Activated CD8-positive, alpha-beta T cell treated with anti-CD3 and anti-CD28 coated beads, Interleukin-2, amount 10 ng/mL, durations not matched to agents 7 days and 5 days (primary cell): ENCODE results near the gene SLC20A1. TPM values are rescaled to one million over a fixed set of nuclear protein-coding genes. Genes with fewer than 3 reads are reported as not detected.

ENCODE experiments used
- ATAC-seq: fragments of 150-1000 bp; cut with Tn5 transposase; one replicate; pipeline ENCODE4 v1.10.0; 2021; ENCODE audit warnings: moderate library complexity
- CTCF ChIA-PET: fragments of 350-600 bp; sonication (Branson Sonifier 250); formaldehyde crosslinking; loops from one replicate; lab custom pipeline; 2021; ENCODE audit warnings: antibody characterized with exemption; lab: Charles Lee
- POLR2A ChIA-PET: fragments of 350-600 bp; sonication (Branson Sonifier 250); formaldehyde crosslinking; loops from one replicate; lab custom pipeline; 2021; ENCODE audit warnings: antibody characterized with exemption; lab: Charles Lee
- DNase-seq: peaks from one replicate; pipeline ENCODE4 v3.0.0-alpha.2; 2020
- H3K27ac Mint-ChIP-seq: one replicate; pipeline ENCODE4 v1.8.0; 2021; ENCODE audit warnings: mild to moderate bottlenecking, mixed read lengths
- H3K27me3 Mint-ChIP-seq: one replicate; pipeline ENCODE4 v1.8.0; 2021; ENCODE audit warnings: low read depth, mixed read lengths
- H3K36me3 Mint-ChIP-seq: one replicate; pipeline ENCODE4 v1.8.0; 2021; ENCODE audit warnings: low read depth, mixed read lengths
- H3K4me1 Mint-ChIP-seq: one replicate; pipeline ENCODE4 v1.8.0; 2021; ENCODE audit warnings: low read depth, mixed read lengths
- H3K4me3 Mint-ChIP-seq: one replicate; pipeline ENCODE4 v1.8.0; 2021; ENCODE audit warnings: mild to moderate bottlenecking, mixed read lengths
- H3K9me3 Mint-ChIP-seq: one replicate; pipeline ENCODE4 v1.8.0; 2022; ENCODE audit warnings: mixed read lengths; ENCODE audit not compliant: insufficient read depth
- total RNA-seq, 2 experiments: library from RNA; stranded (reverse); gene quantifications; one replicate each; pipeline ENCODE4 v1.2.3, GENCODE V29; 2021

SLC20A1 gene
- 100 to 1,000 TPM; 115 to 120 TPM for total RNA-seq

- Mint-ChIP-seq H3K27ac (peak within 1 kb of the TSS; percentile 90), H3K4me3 (peak within 1 kb of the TSS; percentile 92), H3K4me1 (peaks cover 65% of the 10 kb centered on the region), H3K27me3 (peaks cover 3% of the 10 kb centered on the region), H3K36me3 (peaks cover 45% of the 10 kb centered on the region), H3K9me3 (no peaks in the 10 kb centered on the region)
- peak; percentile 94 for ATAC-seq
- CTCF ChIA-PET: interaction anchor here (0.9 to 6.3 kb wide), 14 partner anchors 9 to 384 kb away, joined by 3 to 133 read pairs (median 4); no protein-coding TSS in a partner anchor
- DNase-seq: peak; percentile 97
- POLR2A ChIA-PET: interaction anchor here (1.0 to 4.6 kb wide), 12 partner anchors 9 to 77 kb away, joined by 3 to 45 read pairs (median 5); no protein-coding TSS in a partner anchor
These were observed at the start of gene SLC20A1 for GRCh38 chr2:112645310-112646101. TSS of gene SLC20A1 (plus strand) at chr2:112645939. CDS start at chr2:112646829, 890 bp downstream.

DNA sequence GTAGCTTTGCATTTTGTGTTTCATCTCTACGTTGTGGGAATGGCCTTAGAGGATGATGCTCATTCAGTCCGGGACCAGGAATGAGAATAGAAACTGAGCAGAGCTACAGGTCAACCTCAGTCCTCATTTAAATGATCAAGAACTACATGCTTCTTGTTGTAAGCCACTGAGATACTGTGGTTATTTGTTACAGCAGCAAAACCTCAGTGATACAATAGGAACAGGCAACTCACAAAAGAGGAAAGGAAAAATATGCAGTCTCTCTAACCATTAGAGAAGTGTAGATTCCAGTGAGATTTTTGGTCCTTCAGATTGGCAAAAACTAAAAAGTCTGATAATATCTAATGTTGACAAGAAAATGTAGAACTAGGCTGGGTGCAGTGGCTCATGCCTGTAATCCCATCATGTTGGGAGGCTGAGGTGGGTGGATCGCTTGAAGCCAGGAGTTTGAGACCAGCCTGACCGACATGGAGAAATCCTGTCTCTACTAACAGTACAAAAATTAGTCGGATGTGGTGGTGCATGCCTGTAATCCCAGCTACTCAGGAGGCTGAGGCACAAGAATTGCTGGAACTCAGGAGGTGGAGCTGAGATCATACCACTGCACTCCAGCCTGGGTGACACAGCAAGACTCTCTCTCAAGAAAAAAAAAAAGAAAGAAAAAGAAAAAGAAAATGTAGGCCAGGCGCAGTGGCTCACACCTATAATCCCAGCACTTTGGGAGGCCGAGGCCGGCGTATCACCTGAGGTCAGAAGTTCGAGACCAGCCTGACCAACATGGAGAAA lies 48.0 kb upstream of the SLC20A1 start:
- H3K27ac Mint-ChIP-seq: no peak overlapping the region
- no peaks in the 10 kb centered on the region for H3K36me3 Mint-ChIP-seq
- ATAC-seq (no peak), DNase-seq (no peak)
- H3K9me3 Mint-ChIP-seq: no peaks in the 10 kb centered on the region
- no peaks in the 10 kb centered on the region for H3K27me3 Mint-ChIP-seq
- peaks cover 5% of the 10 kb centered on the region for H3K4me1 Mint-ChIP-seq
- CTCF ChIA-PET: interaction anchor here (0.8 to 3.3 kb wide), 3 partner anchors 93 to 344 kb away, joined by 3 to 18 read pairs (median 3); no protein-coding TSS in a partner anchor
- POLR2A ChIA-PET: no interaction called here
- H3K4me3 Mint-ChIP-seq: no peak overlapping the region

DNA sequence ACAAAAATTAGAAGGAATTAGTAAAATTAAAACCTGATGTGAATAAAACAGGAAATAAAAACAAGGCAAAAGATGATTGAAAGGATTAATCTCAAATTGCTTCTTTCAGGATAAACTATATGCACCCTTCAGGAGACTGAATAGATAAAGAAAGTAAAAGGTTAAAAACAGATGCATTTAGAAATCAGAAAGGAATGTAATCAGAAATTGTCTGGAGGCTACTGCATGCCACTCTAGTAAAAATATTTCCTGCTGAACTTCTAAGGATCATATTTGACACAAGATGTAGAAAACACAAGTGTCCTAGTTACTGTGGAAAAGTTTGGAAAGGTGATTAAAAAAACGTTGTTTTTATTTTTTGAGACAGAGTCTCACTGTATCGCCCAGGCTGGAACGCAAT lies 45.1 kb upstream of the SLC20A1 start:
- peaks cover 5% of the 10 kb centered on the region for H3K4me1 Mint-ChIP-seq
- H3K4me3 Mint-ChIP-seq: no peak overlapping the region
- no peaks in the 10 kb centered on the region for H3K9me3 Mint-ChIP-seq
- H3K27me3 Mint-ChIP-seq: no peaks in the 10 kb centered on the region
- DNase-seq (no peak), ATAC-seq (no peak)
- H3K27ac Mint-ChIP-seq: no peak overlapping the region
- ChIA-PET POLR2A (no interaction called here), CTCF (interaction anchor here (0.9 to 2.3 kb wide), 23 partner anchors 9 to 341 kb away, joined by 3 to 80 read pairs (median 5); partner anchors contain the start of gene SLC20A1)
- no peaks in the 10 kb centered on the region for H3K36me3 Mint-ChIP-seq

- no peak for DNase-seq
- Mint-ChIP-seq H3K4me1 (peaks cover 5% of the 10 kb centered on the region), H3K4me3 (no peak overlapping the region), H3K27me3 (no peaks in the 10 kb centered on the region), H3K27ac (no peak overlapping the region), H3K36me3 (no peaks in the 10 kb centered on the region), H3K9me3 (no peaks in the 10 kb centered on the region)
- ChIA-PET CTCF (interaction anchor here (0.7 to 2.3 kb wide), 4 partner anchors 89 to 126 kb away, joined by 3 to 80 read pairs (median 6); no protein-coding TSS in a partner anchor), POLR2A (interaction anchor here (0.6 kb wide), 1 partner anchor 23 kb away, joined by 3 read pairs; no protein-coding TSS in a partner anchor)
- ATAC-seq: no peak
These were observed 44.0 kb upstream of the SLC20A1 start for GRCh38 chr2:112601754-112602153.

GRCh38 chr2:112602917-112603316 lies 42.8 kb upstream of the SLC20A1 start:
- H3K36me3 Mint-ChIP-seq: no peaks in the 10 kb centered on the region
- CTCF ChIA-PET: interaction anchor here (1.0 to 3.2 kb wide), 4 partner anchors 81 to 124 kb away, joined by 3 to 15 read pairs (median 6); no protein-coding TSS in a partner anchor
- POLR2A ChIA-PET: interaction anchor here (0.8 kb wide), 1 partner anchor 122 kb away, joined by 4 read pairs; no protein-coding TSS in a partner anchor
- no peaks in the 10 kb centered on the region for H3K27me3 Mint-ChIP-seq
- H3K27ac Mint-ChIP-seq: no peak overlapping the region
- ATAC-seq (no peak), DNase-seq (no peak)
- peaks cover 5% of the 10 kb centered on the region for H3K4me1 Mint-ChIP-seq
- no peak overlapping the region for H3K4me3 Mint-ChIP-seq
- H3K9me3 Mint-ChIP-seq: no peaks in the 10 kb centered on the region

GRCh38 chr2:112603731-112604130 lies 42.0 kb upstream of the SLC20A1 start:
- Mint-ChIP-seq H3K9me3 (no peaks in the 10 kb centered on the region), H3K36me3 (no peaks in the 10 kb centered on the region), H3K4me3 (no peak overlapping the region), H3K4me1 (peaks cover 5% of the 10 kb centered on the region), H3K27me3 (no peaks in the 10 kb centered on the region), H3K27ac (no peak overlapping the region)
- ChIA-PET CTCF (interaction anchor here (1.0 to 3.2 kb wide), 5 partner anchors 17 to 123 kb away, joined by 3 to 15 read pairs (median 5); no protein-coding TSS in a partner anchor), POLR2A (interaction anchor here (0.8 kb wide), 2 partner anchors 104 to 121 kb away, joined by 3 to 4 read pairs; no protein-coding TSS in a partner anchor)
- DNase-seq: no peak
- ATAC-seq: no peak

DNA sequence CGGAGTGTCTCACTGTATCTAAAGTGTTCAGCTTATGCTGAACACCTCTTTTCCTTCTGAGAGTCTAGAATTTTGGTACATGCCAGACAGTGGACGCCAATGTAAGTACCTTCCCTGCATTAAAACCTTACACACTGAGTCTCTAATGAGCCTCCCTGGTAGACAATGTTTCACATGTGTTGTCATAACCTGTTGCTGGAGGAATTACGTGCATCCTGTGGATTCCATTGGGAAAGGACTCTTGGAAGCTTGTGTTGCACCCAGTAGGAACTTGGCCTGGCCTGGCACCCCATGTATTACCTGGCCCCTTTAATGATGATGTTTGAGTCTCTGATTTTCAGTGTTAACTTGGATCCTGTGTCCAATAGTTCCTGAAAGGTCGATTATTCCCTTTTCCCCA lies 40.8 kb upstream of the SLC20A1 start:
- Mint-ChIP-seq H3K27ac (no peak overlapping the region), H3K36me3 (no peaks in the 10 kb centered on the region), H3K4me1 (peaks cover 3% of the 10 kb centered on the region), H3K4me3 (no peak overlapping the region), H3K27me3 (peaks cover under 1% of the 10 kb centered on the region), H3K9me3 (no peaks in the 10 kb centered on the region)
- ChIA-PET POLR2A (no interaction called here), CTCF (interaction anchor here (0.6 to 3.2 kb wide), 5 partner anchors 16 to 142 kb away, joined by 3 to 15 read pairs (median 5); no protein-coding TSS in a partner anchor)
- DNase-seq: no peak
- ATAC-seq: no peak

DNA sequence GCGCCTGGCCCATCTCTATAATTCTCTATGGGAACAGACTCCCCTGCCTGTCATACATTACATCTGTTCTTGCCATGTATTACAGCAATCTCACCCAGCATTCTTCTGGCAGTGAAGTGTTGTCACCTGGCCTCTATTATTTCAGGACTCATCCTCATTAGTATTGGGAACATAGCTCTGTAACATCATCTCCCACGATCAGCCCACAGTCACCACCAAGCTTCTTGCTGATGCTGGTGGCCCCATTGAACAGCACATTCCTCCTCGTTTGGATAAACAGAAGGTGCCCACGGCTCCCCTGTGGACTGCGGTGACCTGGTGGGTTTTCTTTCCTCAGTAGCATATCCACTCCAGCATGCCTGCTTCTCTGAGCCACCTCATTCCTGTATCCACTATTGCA lies 39.8 kb upstream of the SLC20A1 start:
- Mint-ChIP-seq H3K4me1 (no peaks in the 10 kb centered on the region), H3K27ac (no peak overlapping the region), H3K9me3 (no peaks in the 10 kb centered on the region), H3K4me3 (no peak overlapping the region), H3K27me3 (peaks cover 10% of the 10 kb centered on the region), H3K36me3 (no peaks in the 10 kb centered on the region)
- no peak for ATAC-seq
- ChIA-PET POLR2A (no interaction called here), CTCF (interaction anchor here (3.2 kb wide), 1 partner anchor 121 kb away, joined by 15 read pairs; no protein-coding TSS in a partner anchor)
- no peak for DNase-seq

- ATAC-seq (no peak), DNase-seq (no peak)
- H3K4me3 Mint-ChIP-seq: no peak overlapping the region
- ChIA-PET POLR2A (no interaction called here), CTCF (interaction anchor here (1.0 kb wide), 1 partner anchor 120 kb away, joined by 3 read pairs; no protein-coding TSS in a partner anchor)
- no peaks in the 10 kb centered on the region for H3K9me3 Mint-ChIP-seq
- H3K4me1 Mint-ChIP-seq: no peaks in the 10 kb centered on the region
- no peak overlapping the region for H3K27ac Mint-ChIP-seq
- H3K27me3 Mint-ChIP-seq: peaks cover 16% of the 10 kb centered on the region
- no peaks in the 10 kb centered on the region for H3K36me3 Mint-ChIP-seq
These were observed 39.2 kb upstream of the SLC20A1 start for GRCh38 chr2:112606547-112606946.

GRCh38 chr2:112607680-112608438 lies 37.9 kb upstream of the SLC20A1 start:
- DNase-seq: no peak
- POLR2A ChIA-PET: no interaction called here
- Mint-ChIP-seq H3K27ac (no peak overlapping the region), H3K27me3 (peaks cover 25% of the 10 kb centered on the region), H3K9me3 (no peaks in the 10 kb centered on the region), H3K4me1 (no peaks in the 10 kb centered on the region), H3K36me3 (no peaks in the 10 kb centered on the region), H3K4me3 (no peak overlapping the region)
- CTCF ChIA-PET: interaction anchor here (0.9 kb wide), 1 partner anchor 118 kb away, joined by 3 read pairs; no protein-coding TSS in a partner anchor
- no peak for ATAC-seq
